Measurements from ENCODE around the gene ANO1.
A peak's percentile ranks its signal among the peaks of the same experiment; 100 is the strongest.

ANO1 gene

DNA sequence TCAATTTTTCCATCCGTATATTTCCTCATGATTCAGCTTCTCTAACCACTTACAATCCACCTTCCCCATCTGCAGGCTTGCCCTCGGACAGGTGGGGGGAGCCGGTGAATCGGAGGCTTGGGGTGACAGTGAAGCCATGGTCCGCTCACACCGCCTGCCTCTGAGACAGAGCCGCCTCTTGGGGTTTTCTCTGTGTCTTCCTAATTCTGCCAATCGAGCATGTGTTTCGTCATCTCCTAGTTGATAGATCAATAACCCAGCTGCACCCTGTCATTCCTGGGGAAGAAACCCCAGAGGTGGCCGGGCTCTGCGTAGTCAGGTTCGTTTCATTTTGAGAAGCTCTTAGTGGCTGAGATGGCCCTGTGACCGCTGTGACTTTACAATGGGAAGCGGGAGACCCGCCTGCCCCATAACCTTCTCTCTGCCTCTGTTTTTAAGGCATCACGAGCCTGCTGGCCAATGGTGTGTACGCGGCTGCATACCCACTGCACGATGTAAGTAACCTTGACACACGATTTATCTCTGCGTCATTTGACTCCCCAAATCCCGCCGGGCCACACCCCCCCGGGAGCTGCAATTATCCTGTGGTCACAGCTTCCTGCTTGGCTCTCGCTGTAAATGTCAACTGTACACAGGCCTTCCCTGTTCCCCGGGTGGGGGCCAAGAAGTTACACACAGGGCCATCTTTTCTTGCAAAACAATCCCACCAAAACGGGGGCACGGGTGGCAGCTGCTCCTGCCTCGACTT is 33.3 kb downstream of the ANO1 start:
- Histone ChIP-seq H2AFZ (ENCODE audit: low read depth, low read length) (peak overlapping the region; percentile 39), H4K8ac (ENCODE audit: low read length) (peak overlapping the region; percentile 30), H2BK120ac (ENCODE audit: low read depth, low read length) (no peak overlapping the region), H2BK12ac (ENCODE audit: low read length in 2 of 2) (no peak overlapping the region), H3K4ac (ENCODE audit: low read depth in 1 of 2, low read length in 2 of 2) (no peak overlapping the region), H2BK15ac (ENCODE audit: low read depth, poor library complexity, severe bottlenecking) (no peak overlapping the region), H3K9me3 (ENCODE audit: control insufficient read depth, low read length) (no peaks in the 10 kb centered on the region), H3K9ac (ENCODE audit: low read length) (no peak overlapping the region), H2AK5ac (ENCODE audit: low read length, severe bottlenecking) (no peak overlapping the region), H2BK5ac (ENCODE audit: low read depth, low read length, poor library complexity, severe bottlenecking) (no peak overlapping the region), H3K23ac (ENCODE audit: low read length in 2 of 2) (no peak overlapping the region), H3K27ac (ENCODE audit: low read length, poor library complexity, severe bottlenecking) (no peak overlapping the region), H4K91ac (ENCODE audit: low read length) (peak overlapping the region; percentile 8), H3K4me1 (ENCODE audit: control insufficient read depth, insufficient read depth, low read depth, low read length) (peaks cover 30% of the 10 kb centered on the region), H3K14ac (ENCODE audit: low read length in 2 of 2) (no peak overlapping the region), H3K4me3 (ENCODE audit: insufficient read depth in 1 of 2, low read depth in 1 of 2, low read length in 2 of 2) (no peak overlapping the region), H3K18ac (ENCODE audit: low read depth in 1 of 2, low read length in 2 of 2) (peak overlapping the region in 1 of 2 experiments; percentile 43), H3K27me3 (ENCODE audit: control insufficient read depth in 1 of 2, insufficient read depth in 1 of 2, low read length in 2 of 2) (peaks cover 22 to 46% of the 10 kb centered on the region in 2 experiments), H3K36me3 (ENCODE audit: control insufficient read depth in 1 of 2, insufficient read depth in 2 of 2, low read depth in 1 of 2, low read length in 2 of 2) (no peaks in the 10 kb centered on the region), H3K79me1 (replicated peaks; ENCODE audit: low read length, poor library complexity, severe bottlenecking) (no peaks in the 10 kb centered on the region), H3K4me2 (ENCODE audit: low read length, poor library complexity, severe bottlenecking) (no peak overlapping the region)
- 56% methylated on average over 29 of the region's 29 CpGs for WGBS
- peak; percentile 85 for DNase-seq

DNA sequence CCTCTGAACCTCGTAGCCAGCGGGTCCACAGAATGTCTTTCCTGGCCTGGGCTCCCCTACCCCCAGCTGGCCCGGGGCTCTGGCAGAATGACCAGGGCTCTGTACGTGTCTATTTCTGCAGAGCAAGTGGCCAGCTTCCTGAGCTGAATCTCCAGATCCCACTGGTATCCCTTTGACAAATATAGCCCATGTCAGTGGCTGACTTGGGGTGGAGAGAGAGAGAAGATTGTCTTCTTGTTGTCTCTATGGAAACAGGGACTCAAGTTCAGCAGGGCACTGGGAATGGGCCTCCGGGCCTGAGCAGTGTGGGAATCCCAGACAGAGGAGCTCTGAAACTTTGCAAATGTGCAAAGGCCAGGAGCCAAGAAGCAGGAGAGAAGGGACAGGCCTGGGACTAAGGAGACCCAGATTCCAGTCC is 33.9 kb downstream of the ANO1 start:
- peak; percentile 79 for DNase-seq
- H3K36me3 ChIP-seq (ENCODE audit: control insufficient read depth in 1 of 2, insufficient read depth in 2 of 2, low read depth in 1 of 2, low read length in 2 of 2): no peaks in the 10 kb centered on the region
- peak overlapping the region in 1 of 2 experiments; percentile 43 for H3K18ac ChIP-seq (ENCODE audit: low read depth in 1 of 2, low read length in 2 of 2)
- H2AFZ ChIP-seq (ENCODE audit: low read depth, low read length): peak overlapping the region; percentile 39
- H3K27me3 ChIP-seq (ENCODE audit: control insufficient read depth in 1 of 2, insufficient read depth in 1 of 2, low read length in 2 of 2): peaks cover 16 to 46% of the 10 kb centered on the region in 2 experiments
- H3K4me2 ChIP-seq (ENCODE audit: low read length, poor library complexity, severe bottlenecking): no peak overlapping the region
- peak overlapping the region in 1 of 2 experiments; percentile 37 for H3K23ac ChIP-seq (ENCODE audit: low read length in 2 of 2)
- no peaks in the 10 kb centered on the region for H3K79me1 ChIP-seq (replicated peaks; ENCODE audit: low read length, poor library complexity, severe bottlenecking)
- no peak overlapping the region for H3K27ac ChIP-seq (ENCODE audit: low read length, poor library complexity, severe bottlenecking)
- no peak overlapping the region for H3K4me3 ChIP-seq (ENCODE audit: insufficient read depth in 1 of 2, low read depth in 1 of 2, low read length in 2 of 2)
- H3K9ac ChIP-seq (ENCODE audit: low read length): no peak overlapping the region
- no peak overlapping the region for H3K14ac ChIP-seq (ENCODE audit: low read length in 2 of 2)
- H2BK15ac ChIP-seq (ENCODE audit: low read depth, poor library complexity, severe bottlenecking): no peak overlapping the region
- H4K91ac ChIP-seq (ENCODE audit: low read length): peak overlapping the region; percentile 8
- peak overlapping the region; percentile 30 for H4K8ac ChIP-seq (ENCODE audit: low read length)
- peak overlapping the region; percentile 28 for H2AK5ac ChIP-seq (ENCODE audit: low read length, severe bottlenecking)
- H3K4me1 ChIP-seq (ENCODE audit: control insufficient read depth, insufficient read depth, low read depth, low read length): peaks cover 30% of the 10 kb centered on the region
- H2BK12ac ChIP-seq (ENCODE audit: low read length in 2 of 2): no peak overlapping the region
- no peaks in the 10 kb centered on the region for H3K9me3 ChIP-seq (ENCODE audit: control insufficient read depth, low read length)
- H2BK5ac ChIP-seq (ENCODE audit: low read depth, low read length, poor library complexity, severe bottlenecking): no peak overlapping the region
- H2BK120ac ChIP-seq (ENCODE audit: low read depth, low read length): no peak overlapping the region
- 53% methylated on average over 4 of the region's 5 CpGs for WGBS
- H3K4ac ChIP-seq (ENCODE audit: low read depth in 1 of 2, low read length in 2 of 2): peak overlapping the region in 1 of 2 experiments; percentile 35

DNA sequence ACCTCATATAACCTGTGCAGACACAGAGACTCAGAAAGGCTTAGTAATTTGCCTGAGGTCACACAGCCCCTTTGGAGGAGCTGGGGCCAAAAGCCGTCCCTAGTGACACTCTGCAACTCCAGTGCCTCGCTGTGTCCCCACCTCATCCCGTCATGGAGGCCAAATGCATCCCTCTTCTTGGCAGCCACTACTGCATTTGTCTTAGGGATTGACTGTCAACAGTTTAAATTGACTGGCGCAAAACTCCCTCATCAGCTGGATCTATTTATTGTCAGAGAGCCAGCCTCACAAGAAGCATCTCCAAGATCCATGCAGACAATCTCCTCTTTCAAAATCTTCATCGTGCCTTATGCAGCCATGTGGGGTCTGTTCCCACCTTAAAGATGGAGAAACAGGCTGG is 35.7 kb downstream of the ANO1 start:
- Histone ChIP-seq H3K4me3 (ENCODE audit: insufficient read depth in 1 of 2, low read depth in 1 of 2, low read length in 2 of 2) (no peak overlapping the region), H3K27ac (ENCODE audit: low read length, poor library complexity, severe bottlenecking) (no peak overlapping the region), H3K9me3 (ENCODE audit: control insufficient read depth, low read length) (no peaks in the 10 kb centered on the region), H3K23ac (ENCODE audit: low read length in 2 of 2) (no peak overlapping the region), H2AK5ac (ENCODE audit: low read length, severe bottlenecking) (no peak overlapping the region), H3K27me3 (ENCODE audit: control insufficient read depth in 1 of 2, insufficient read depth in 1 of 2, low read length in 2 of 2) (peaks cover 18 to 45% of the 10 kb centered on the region in 2 experiments), H2BK5ac (ENCODE audit: low read depth, low read length, poor library complexity, severe bottlenecking) (no peak overlapping the region), H3K79me1 (replicated peaks; ENCODE audit: low read length, poor library complexity, severe bottlenecking) (no peaks in the 10 kb centered on the region), H4K91ac (ENCODE audit: low read length) (no peak overlapping the region), H3K14ac (ENCODE audit: low read length in 2 of 2) (no peak overlapping the region), H2BK15ac (ENCODE audit: low read depth, poor library complexity, severe bottlenecking) (no peak overlapping the region), H2BK120ac (ENCODE audit: low read depth, low read length) (no peak overlapping the region), H3K36me3 (ENCODE audit: control insufficient read depth in 1 of 2, insufficient read depth in 2 of 2, low read depth in 1 of 2, low read length in 2 of 2) (no peaks in the 10 kb centered on the region), H2BK12ac (ENCODE audit: low read length in 2 of 2) (no peak overlapping the region), H3K4me2 (ENCODE audit: low read length, poor library complexity, severe bottlenecking) (no peak overlapping the region), H3K18ac (ENCODE audit: low read depth in 1 of 2, low read length in 2 of 2) (no peak overlapping the region), H3K4me1 (ENCODE audit: control insufficient read depth, insufficient read depth, low read depth, low read length) (peaks cover 20% of the 10 kb centered on the region), H2AFZ (ENCODE audit: low read depth, low read length) (no peak overlapping the region), H4K8ac (ENCODE audit: low read length) (no peak overlapping the region), H3K9ac (ENCODE audit: low read length) (no peak overlapping the region), H3K4ac (ENCODE audit: low read depth in 1 of 2, low read length in 2 of 2) (no peak overlapping the region)
- 91% methylated on average over 5 of the region's 5 CpGs for WGBS
- no peak for DNase-seq

- H3K4me1 ChIP-seq (ENCODE audit: control insufficient read depth, insufficient read depth, low read depth, low read length): peaks cover 11% of the 10 kb centered on the region
- H3K18ac ChIP-seq (ENCODE audit: low read depth in 1 of 2, low read length in 2 of 2): no peak overlapping the region
- H3K14ac ChIP-seq (ENCODE audit: low read length in 2 of 2): no peak overlapping the region
- H2BK15ac ChIP-seq (ENCODE audit: low read depth, poor library complexity, severe bottlenecking): no peak overlapping the region
- H3K4ac ChIP-seq (ENCODE audit: low read depth in 1 of 2, low read length in 2 of 2): no peak overlapping the region
- no peak overlapping the region for H3K4me2 ChIP-seq (ENCODE audit: low read length, poor library complexity, severe bottlenecking)
- H3K4me3 ChIP-seq (ENCODE audit: insufficient read depth in 1 of 2, low read depth in 1 of 2, low read length in 2 of 2): no peak overlapping the region
- 94% methylated on average over 8 of the region's 8 CpGs for WGBS
- no peak overlapping the region for H3K27ac ChIP-seq (ENCODE audit: low read length, poor library complexity, severe bottlenecking)
- no peak overlapping the region for H2BK12ac ChIP-seq (ENCODE audit: low read length in 2 of 2)
- H3K27me3 ChIP-seq (ENCODE audit: control insufficient read depth in 1 of 2, insufficient read depth in 1 of 2, low read length in 2 of 2): peaks cover 31 to 46% of the 10 kb centered on the region in 2 experiments
- H3K79me1 ChIP-seq (replicated peaks; ENCODE audit: low read length, poor library complexity, severe bottlenecking): no peaks in the 10 kb centered on the region
- H3K9ac ChIP-seq (ENCODE audit: low read length): no peak overlapping the region
- no peak overlapping the region for H2AK5ac ChIP-seq (ENCODE audit: low read length, severe bottlenecking)
- no peak overlapping the region for H3K23ac ChIP-seq (ENCODE audit: low read length in 2 of 2)
- H2BK120ac ChIP-seq (ENCODE audit: low read depth, low read length): no peak overlapping the region
- H3K36me3 ChIP-seq (ENCODE audit: control insufficient read depth in 1 of 2, insufficient read depth in 2 of 2, low read depth in 1 of 2, low read length in 2 of 2): no peaks in the 10 kb centered on the region
- no peaks in the 10 kb centered on the region for H3K9me3 ChIP-seq (ENCODE audit: control insufficient read depth, low read length)
- no peak overlapping the region for H2BK5ac ChIP-seq (ENCODE audit: low read depth, low read length, poor library complexity, severe bottlenecking)
- H4K8ac ChIP-seq (ENCODE audit: low read length): no peak overlapping the region
- H2AFZ ChIP-seq (ENCODE audit: low read depth, low read length): no peak overlapping the region
- no peak overlapping the region for H4K91ac ChIP-seq (ENCODE audit: low read length)
- no peak for DNase-seq
Measured at GRCh38 chr11:70115778-70116177, 37.7 kb downstream of the ANO1 start.

Measured in mesenchymal stem cell (in vitro differentiated cells and primary cell).